Kidney epithelial cell (primary cell): ENCODE data around the gene ONECUT1. TPM values are rescaled to one million over a fixed set of nuclear protein-coding genes. Genes with fewer than 3 reads are reported as not detected.

ENCODE experiments used
- DNase-seq: peaks from one replicate; pipeline ENCODE4 v3.0.0-alpha.2; 2010; ENCODE audit warnings: low read depth
- H3K27me3 ChIP-seq: 2 replicates; pipeline ENCODE4 v1.6.0; 2011; ENCODE audit warnings: low read length; ENCODE audit not compliant: control insufficient read depth, insufficient read depth
- H3K36me3 ChIP-seq: 2 replicates; pipeline ENCODE4 v1.5.1; 2011; ENCODE audit warnings: low read length; ENCODE audit not compliant: control insufficient read depth, insufficient read depth
- H3K4me3 ChIP-seq: 2 replicates; pipeline ENCODE4 v1.5.1; 2011; ENCODE audit warnings: low read depth, mild to moderate bottlenecking, control low read depth, low read length
- total RNA-seq: library from RNA; depleted of rRNA; stranded (reverse); fragments of >200 nt; gene quantifications from 2 replicates; pipeline ENCODE4 v1.2.3, GENCODE V29; 2015
- TF ChIP-seq, protein P1 (sequence below): IDR thresholded peaks from 2 replicates; pipeline ENCODE4 v1.5.1; 2011; ENCODE audit warnings: mild to moderate bottlenecking, moderate library complexity, low read length, control low read depth, inconsistent platforms; ENCODE audit not compliant: insufficient read depth, poor library complexity, severe bottlenecking

The ONECUT1 gene
- total RNA-seq, 1 donor from 2014 or later, result not detected

DNA sequence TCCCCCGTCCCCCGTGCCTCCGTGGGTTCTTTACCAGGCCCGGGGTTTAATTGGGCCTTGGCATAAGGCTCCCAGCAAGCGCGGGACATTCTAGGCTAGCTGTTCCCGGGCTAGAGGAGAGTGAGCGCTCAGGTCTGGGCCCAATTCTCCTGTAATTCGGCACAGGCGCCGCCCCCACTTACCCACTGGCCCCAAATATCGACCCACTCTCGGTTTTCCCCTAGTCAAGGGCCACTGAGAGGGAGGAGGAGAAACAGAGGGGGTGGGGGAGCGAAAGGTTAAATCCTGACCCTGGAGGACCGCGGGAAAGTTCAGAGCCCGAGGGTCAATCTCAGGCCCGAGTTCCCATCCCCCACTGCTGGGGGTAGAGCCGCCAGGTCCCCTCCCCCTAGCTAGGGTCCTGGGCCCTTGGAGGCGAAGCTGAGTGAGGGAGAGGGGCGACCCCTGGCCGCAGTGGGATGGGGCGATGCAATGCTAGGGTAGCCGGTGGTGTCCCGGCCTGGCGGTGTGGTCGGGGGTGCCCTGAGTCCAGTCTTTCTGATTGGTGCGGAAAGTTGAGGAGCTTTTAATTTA is 8.5 kb upstream of the ONECUT1 start:
- DNase-seq, result no peak
- H3K36me3 ChIP-seq, result no peaks in the 10 kb centered on the region
- TF ChIP-seq, protein P1, sequence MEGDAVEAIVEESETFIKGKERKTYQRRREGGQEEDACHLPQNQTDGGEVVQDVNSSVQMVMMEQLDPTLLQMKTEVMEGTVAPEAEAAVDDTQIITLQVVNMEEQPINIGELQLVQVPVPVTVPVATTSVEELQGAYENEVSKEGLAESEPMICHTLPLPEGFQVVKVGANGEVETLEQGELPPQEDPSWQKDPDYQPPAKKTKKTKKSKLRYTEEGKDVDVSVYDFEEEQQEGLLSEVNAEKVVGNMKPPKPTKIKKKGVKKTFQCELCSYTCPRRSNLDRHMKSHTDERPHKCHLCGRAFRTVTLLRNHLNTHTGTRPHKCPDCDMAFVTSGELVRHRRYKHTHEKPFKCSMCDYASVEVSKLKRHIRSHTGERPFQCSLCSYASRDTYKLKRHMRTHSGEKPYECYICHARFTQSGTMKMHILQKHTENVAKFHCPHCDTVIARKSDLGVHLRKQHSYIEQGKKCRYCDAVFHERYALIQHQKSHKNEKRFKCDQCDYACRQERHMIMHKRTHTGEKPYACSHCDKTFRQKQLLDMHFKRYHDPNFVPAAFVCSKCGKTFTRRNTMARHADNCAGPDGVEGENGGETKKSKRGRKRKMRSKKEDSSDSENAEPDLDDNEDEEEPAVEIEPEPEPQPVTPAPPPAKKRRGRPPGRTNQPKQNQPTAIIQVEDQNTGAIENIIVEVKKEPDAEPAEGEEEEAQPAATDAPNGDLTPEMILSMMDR, result no peak
- H3K27me3 ChIP-seq, result peaks cover 92% of the 10 kb centered on the region
- H3K4me3 ChIP-seq, result no peak overlapping the region

DNA sequence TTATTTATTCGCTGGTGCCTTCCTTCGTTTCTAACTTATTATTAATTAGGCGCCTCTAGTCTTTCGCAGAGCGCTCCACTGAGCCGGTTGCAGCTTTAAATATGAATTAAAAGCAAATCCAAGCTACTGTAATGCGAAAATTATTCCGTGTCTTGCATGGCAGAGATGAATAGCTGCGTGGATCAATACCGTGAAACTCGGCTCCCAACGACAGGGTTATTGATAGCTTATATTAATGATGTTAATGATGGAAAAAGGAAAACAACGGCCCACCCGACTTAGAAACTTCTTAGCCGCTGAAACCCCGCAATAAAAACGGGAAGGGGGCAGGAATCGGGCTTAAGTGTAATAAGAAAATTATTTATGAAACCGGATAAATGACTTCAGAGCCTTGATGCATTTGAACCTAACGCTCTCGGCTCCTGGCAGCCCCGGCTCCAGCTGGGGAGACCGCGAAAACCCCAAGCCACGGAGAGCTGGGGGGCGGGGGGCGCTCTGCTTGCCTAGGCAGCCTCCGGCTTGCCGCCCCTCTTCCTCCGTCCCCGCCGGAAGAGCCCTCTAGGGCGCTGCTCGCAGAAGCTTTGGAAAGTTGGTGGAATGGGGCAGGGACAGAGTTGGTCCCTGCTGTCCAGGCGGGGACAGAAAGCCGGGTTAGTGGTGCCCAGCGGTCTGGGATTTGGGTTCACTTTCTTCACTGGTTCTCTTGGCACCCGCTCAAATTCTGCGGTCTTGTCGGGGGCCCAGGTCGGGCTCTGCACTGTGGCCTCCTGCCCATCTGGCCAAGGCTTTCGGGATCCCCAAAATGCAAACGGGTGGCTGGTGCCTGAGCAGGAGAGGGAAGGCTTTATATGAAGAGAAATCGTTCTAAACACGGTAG is 7.7 kb upstream of the ONECUT1 start:
- no peak overlapping the region for H3K4me3 ChIP-seq
- no peak for DNase-seq
- H3K36me3 ChIP-seq, result no peaks in the 10 kb centered on the region
- H3K27me3 ChIP-seq, result peaks cover 91% of the 10 kb centered on the region
- TF ChIP-seq, protein P1, result no peak

DNA sequence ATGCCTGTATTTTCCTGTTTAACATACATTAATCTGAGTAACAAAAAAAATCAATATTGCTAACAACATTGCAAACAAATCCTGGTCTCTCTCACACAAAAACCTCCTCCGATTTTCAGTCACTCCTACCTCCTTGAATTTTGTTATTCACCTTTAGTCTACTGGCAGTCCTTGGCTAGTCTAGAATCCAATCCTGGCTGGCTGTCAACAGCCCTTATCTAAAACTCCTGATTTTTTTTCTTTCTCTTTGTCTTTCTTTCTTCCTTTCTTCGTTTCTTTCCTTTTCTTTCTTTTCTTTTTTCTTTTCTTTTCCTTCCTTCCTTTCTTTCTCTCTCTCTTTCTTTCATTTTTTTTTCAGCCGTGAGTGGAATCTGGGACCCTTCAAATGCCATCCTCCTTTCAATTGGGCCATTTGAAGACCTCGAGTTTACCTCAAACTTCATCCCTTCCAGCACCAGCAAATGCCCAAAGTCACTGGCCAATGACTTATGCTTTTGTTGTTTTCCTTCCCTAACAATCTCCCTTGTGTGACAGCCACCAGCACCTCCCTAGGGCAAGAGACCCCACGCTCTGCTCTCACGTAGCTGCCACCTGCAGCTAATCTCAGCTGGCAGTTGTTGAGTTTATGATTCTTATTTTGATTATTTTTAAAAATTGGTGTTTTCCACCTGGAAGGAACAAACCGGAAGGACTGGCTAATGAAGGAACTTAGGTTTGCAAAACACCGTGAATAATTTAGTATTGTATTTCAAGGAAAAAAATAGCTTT is 6.8 kb upstream of the ONECUT1 start:
- DNase-seq, result no peak

DNA sequence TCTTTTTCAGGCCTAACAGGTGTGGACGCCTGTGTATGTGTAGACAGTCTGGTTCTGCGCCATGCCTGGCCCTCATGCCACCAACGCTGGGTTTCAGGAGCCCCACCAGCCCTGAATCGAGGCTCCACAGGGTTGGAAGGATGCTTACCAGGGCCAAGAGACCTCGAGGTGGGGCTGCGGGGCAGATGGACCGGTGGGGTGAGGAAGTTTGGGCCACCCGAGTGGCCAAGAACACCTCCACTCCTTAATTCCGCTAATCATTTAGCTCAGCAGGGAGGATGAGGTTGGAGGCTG is 6.0 kb upstream of the ONECUT1 start:
- Histone ChIP-seq H3K27me3 (peaks cover 91% of the 10 kb centered on the region), H3K36me3 (no peaks in the 10 kb centered on the region), H3K4me3 (no peak overlapping the region)
- TF ChIP-seq, protein P1, result no peak
- DNase-seq, result no peak

More for the DNA sequence above, 6.8 kb upstream of the ONECUT1 start:
- TF ChIP-seq, protein P1, result no peak
- Histone ChIP-seq H3K36me3 (no peaks in the 10 kb centered on the region), H3K27me3 (peaks cover 91% of the 10 kb centered on the region), H3K4me3 (no peak overlapping the region)

DNA sequence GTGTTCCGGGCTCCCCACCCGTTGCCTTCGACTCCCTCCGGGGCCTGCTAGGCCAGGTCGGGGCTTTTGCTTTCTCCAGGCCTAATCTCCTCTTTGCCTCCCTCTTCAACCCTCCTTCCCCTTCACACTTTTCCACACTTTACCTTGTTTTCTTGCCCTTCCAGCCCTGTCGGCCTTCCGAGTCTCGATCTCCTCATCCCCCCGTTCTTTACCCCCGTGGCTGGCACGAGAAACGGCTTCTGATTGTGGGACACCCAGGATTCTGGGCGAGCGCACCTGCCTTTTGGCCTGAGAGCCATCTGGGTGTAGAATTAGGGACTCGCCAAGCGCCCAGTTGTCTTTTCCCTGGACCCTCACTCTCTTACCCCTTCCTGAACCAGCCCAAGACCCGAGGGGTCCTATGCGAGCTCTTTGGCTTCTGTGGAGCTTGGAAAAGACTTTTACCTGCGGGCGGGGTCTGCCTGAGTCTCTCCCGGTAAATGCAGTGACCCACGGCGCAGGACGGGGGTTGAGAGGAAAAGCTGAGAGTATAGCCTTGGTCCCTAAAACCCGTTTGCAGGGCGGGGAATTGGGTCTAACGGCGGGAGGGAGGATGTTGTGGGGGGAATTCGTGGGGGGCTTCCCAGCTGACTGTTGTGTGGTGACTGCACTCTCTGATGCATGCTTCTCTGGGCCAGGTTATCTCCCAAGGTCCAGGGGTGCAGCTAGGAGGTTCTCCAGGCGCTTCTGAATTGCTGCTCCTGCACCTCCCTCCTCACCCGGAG is 5.5 kb upstream of the ONECUT1 start:
- H3K27me3 ChIP-seq, result peaks cover 91% of the 10 kb centered on the region
- H3K4me3 ChIP-seq, result no peak overlapping the region
- DNase-seq, result no peak
- TF ChIP-seq, protein P1, result no peak
- H3K36me3 ChIP-seq, result no peaks in the 10 kb centered on the region
